GM12878 (cell line): ENCODE results near the gene TDRD7. TPM values are rescaled to one million over a fixed set of nuclear protein-coding genes. Genes with fewer than 3 reads are reported as not detected.

Source experiments
- ATAC-seq: fragments of 200-7000 bp; cut with Tn5 transposase; 3 replicates; pipeline ENCODE4 v1.9.1; 2020; ENCODE audit warnings: mild to moderate bottlenecking, moderate library complexity
- BruUV-seq: library from RNA; stranded (reverse); fragments of 400-500 nt; replicated peaks from 2 replicates; lab custom pipeline; 2021; lab: Mats Ljungman, UMichigan
- CTCF ChIA-PET: fragments of 300-600 bp; sonication (Branson Sonifier 250); formaldehyde crosslinking; extraction: SDS; loops from one replicate; lab custom pipeline; 2021; ENCODE audit warnings: inconsistent platforms; lab: Yijun Ruan, JAX
- POLR2A ChIA-PET: fragments of 350-600 bp; formaldehyde crosslinking; extraction: SDS; loops from one replicate; lab custom pipeline; 2021; ENCODE audit warnings: inconsistent platforms; lab: Charles Lee
- RAD21 ChIA-PET: fragments of 300-600 bp; sonication (Branson Sonifier 250); formaldehyde crosslinking; loops from one replicate; lab custom pipeline; 2023; ENCODE audit warnings: antibody characterized with exemption; ENCODE audit not compliant: unreplicated experiment; lab: Charles Lee
- SMC1A ChIA-PET: fragments of 300-600 bp; sonication (Branson Sonifier 250); formaldehyde crosslinking; loops from one replicate; lab custom pipeline; 2023; ENCODE audit not compliant: unreplicated experiment, uncharacterized antibody; lab: Charles Lee
- DNase-seq: peaks from one replicate; pipeline ENCODE4 v3.0.0-alpha.2; 2011; ENCODE audit warnings: low read depth, low spot score
- FAIRE-seq: peaks from 3 replicates; lab custom pipeline; 2011; peaks lifted over from hg19 to GRCh38; lab: Jason Lieb, UNC
- H2AFZ ChIP-seq: 2 replicates; pipeline ENCODE4 v1.6.0; 2011; ENCODE audit warnings: low read depth, low read length, control low read depth; ENCODE audit not compliant: control insufficient read depth
- H3K27ac ChIP-seq: 2 replicates; pipeline ENCODE4 v1.5.1; 2011; ENCODE audit warnings: control low read depth; ENCODE audit not compliant: control insufficient read depth, insufficient read depth
- H3K27me3 ChIP-seq, 2 experiments: replicated peaks in 1 of 2; 2 replicates each; pipeline versions ENCODE4 v1.6.0 to v1.6.1; 2011; ENCODE audit warnings: low read length in 1 of 2; ENCODE audit not compliant: control insufficient read depth in 2 of 2, insufficient read depth in 2 of 2
- H3K36me3 ChIP-seq, 2 experiments: 2 replicates each; pipeline ENCODE4 v1.5.1; 2011; ENCODE audit warnings: low read length in 1 of 2; ENCODE audit not compliant: control insufficient read depth in 2 of 2, insufficient read depth in 2 of 2
- H3K4me1 ChIP-seq: 2 replicates; pipeline ENCODE4 v1.6.1; 2011; ENCODE audit warnings: mild to moderate bottlenecking, low read length, moderate library complexity, mixed read lengths; ENCODE audit not compliant: control insufficient read depth, insufficient read depth
- H3K4me2 ChIP-seq: 2 replicates; pipeline ENCODE4 v1.6.0; 2011; ENCODE audit warnings: control low read depth; ENCODE audit not compliant: control insufficient read depth, insufficient read depth
- H3K4me3 ChIP-seq: fragments of 200-600 bp; sonication (generic); 2 replicates; pipeline ENCODE4 v1.5.1; 2016
- H3K79me2 ChIP-seq: 2 replicates; pipeline ENCODE4 v1.6.0; 2011; ENCODE audit warnings: low read length; ENCODE audit not compliant: control insufficient read depth, insufficient read depth
- H3K9ac ChIP-seq: 2 replicates; pipeline ENCODE4 v1.8.0; 2011; ENCODE audit warnings: low read length, control low read depth, mixed read lengths; ENCODE audit not compliant: control insufficient read depth, insufficient read depth
- H3K9me3 ChIP-seq: replicated peaks from 3 replicates; pipeline ENCODE4 v1.5.1; 2011; ENCODE audit warnings: mild to moderate bottlenecking, low read length; ENCODE audit not compliant: control insufficient read depth, insufficient read depth
- H4K20me1 ChIP-seq: 2 replicates; pipeline ENCODE4 v1.6.0; 2011; ENCODE audit not compliant: control insufficient read depth, insufficient read depth
- BHLHE40 ChIP-seq, 2 experiments: fragments of 450-650 bp in 1 of 2; IDR thresholded peaks; 2 replicates each; pipeline ENCODE4 v1.6.1; 2011 to 2017; ENCODE audit warnings: low read depth in 2 of 2, borderline replicate concordance in 1 of 2, improper control_type of control experiment in 1 of 2, low read length in 1 of 2, mild to moderate bottlenecking in 1 of 2
- EZH2 ChIP-seq: IDR thresholded peaks from 2 replicates; pipeline ENCODE4 v1.6.1; 2012; ENCODE audit warnings: low read depth, mild to moderate bottlenecking, control low read depth, inconsistent platforms, low read length, borderline replicate concordance; ENCODE audit not compliant: control insufficient read depth
- KAT2A ChIP-seq: conservative IDR thresholded peaks from 2 replicates; pipeline ENCODE4 v1.6.1; 2011; ENCODE audit warnings: low read depth, low read length; ENCODE audit not compliant: control insufficient read depth
- KLF5 ChIP-seq: fragments of 450-650 bp; IDR thresholded peaks from 2 replicates; pipeline ENCODE4 v1.6.1; 2014; ENCODE audit warnings: mild to moderate bottlenecking; ENCODE audit not compliant: partially characterized antibody
- MTA2 ChIP-seq: fragments of 450-650 bp; IDR thresholded peaks from 2 replicates; pipeline ENCODE4 v1.6.1; 2016; ENCODE audit warnings: low read depth, mild to moderate bottlenecking, moderate library complexity
- ZNF24 ChIP-seq: fragments of 450-650 bp; IDR thresholded peaks from 2 replicates; pipeline ENCODE4 v1.6.1; 2017; ENCODE audit warnings: antibody characterized with exemption, mild to moderate bottlenecking
- WGBS: methylation state at CpG from one replicate; pipeline ENCODE4 v1.1.6; 2016; ENCODE audit warnings: low lambda C conversion rate; ENCODE audit not compliant: insufficient replicate concordance, insufficient coverage; ENCODE audit errors: missing lambda C conversion rate; 5-methylcytosine and 5-hydroxymethylcytosine counted together
- in situ Hi-C: fragments of 300-500 bp; cut with MboI; formaldehyde crosslinking; loops from 9 replicates; pipeline ENCODE4 v1.14.3; 2018; ENCODE audit warnings: mixed read lengths
- intact Hi-C: fragments of 100-400 bp; cut with micrococcal nuclease; formaldehyde crosslinking; loops from one replicate; pipeline ENCODE4 v1.14.2; 2022; ENCODE audit not compliant: unreplicated experiment
- polyA plus RNA-seq, 11 experiments: library from polyadenylated mRNA; depleted of rRNA in 4 of 11; unstranded in 6 of 11; stranded (reverse) in 5 of 11; fragments of >200 nt; fragmentation: Nextera tagmentation in 4 of 11; fragmentation: Illumina TruSeq in 1 of 11; extraction: Ambion mirVana in 4 of 11; extraction: Trizol in 1 of 11; gene quantifications; 1 replicate in 1 of 11; 2 replicates in 10 of 11; pipeline versions ENCODE4 v1.2.1 to v1.2.3, GENCODE V29; 2011 to 2016; ENCODE audit warnings: inconsistent platforms in 2 of 11, missing spikeins in 2 of 11, low read depth in 1 of 11
- total RNA-seq, 4 experiments: library from RNA; depleted of rRNA in 3 of 4; stranded (reverse); fragments of >200 nt in 3 of 4; fragmentation: Illumina TruSeq in 1 of 4; extraction: Trizol in 1 of 4; gene quantifications; 2 replicates each; pipeline versions ENCODE4 v1.2.1 to v1.2.3, GENCODE V29; 2013 to 2021
- TF ChIP-seq, protein P1 (sequence below): IDR thresholded peaks from 2 replicates; pipeline ENCODE4 v1.6.1; 2012; ENCODE audit warnings: improper control_type of control experiment, low read depth, low read length; ENCODE audit not compliant: insufficient replicate concordance
- TF ChIP-seq, protein P2 (sequence below): fragments of 450-650 bp; conservative IDR thresholded peaks from 2 replicates; pipeline ENCODE4 v1.6.1; 2017; ENCODE audit warnings: mild to moderate bottlenecking, moderate library complexity

Gene TDRD7
- total and polyA plus RNA-seq, 10 of the 15 experiments (the other 5 are each of a cell fraction or from before 2014, with no cell fraction given): 5.7 to 26.4 (median 16.2) TPM

DNA sequence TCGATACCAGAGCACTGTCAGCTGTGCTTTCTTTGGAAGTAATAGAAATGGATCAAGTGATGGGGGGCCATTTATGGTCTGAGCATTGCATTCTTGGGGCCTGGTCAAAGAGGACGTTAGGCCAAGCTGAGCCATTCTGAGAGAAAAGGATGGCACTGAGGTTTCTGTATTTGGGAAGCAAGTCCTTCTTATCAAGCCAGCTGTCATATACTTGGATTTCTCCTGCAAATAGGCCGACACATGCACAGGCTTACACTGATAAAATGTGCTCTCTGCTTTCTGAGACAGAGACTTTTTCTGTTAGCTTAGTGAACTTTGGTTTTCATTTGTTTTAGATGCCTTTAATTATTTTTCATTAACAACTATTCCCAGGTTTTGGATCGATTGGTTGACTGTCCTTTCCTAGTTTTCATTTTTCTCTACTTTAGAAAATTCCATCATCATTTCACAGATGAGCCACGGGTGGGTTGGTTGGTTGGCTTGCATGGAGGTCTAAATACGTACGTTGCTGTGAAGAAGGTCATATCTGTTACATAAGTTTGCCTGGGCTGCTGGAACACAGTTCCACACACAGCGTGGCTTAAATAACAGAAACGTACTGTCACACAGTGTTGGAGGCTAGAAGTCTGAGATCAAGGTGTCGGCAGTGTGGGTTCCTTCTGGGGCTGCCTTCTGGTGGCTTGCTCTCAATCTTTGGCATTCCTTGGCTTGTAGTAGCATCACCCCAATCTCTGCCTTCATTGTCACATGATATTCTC is 109.9 kb downstream of the TDRD7 start:
- no peak for FAIRE-seq

More for the DNA sequence above, 109.9 kb downstream of the TDRD7 start:
- H3K4me3 ChIP-seq: no peak overlapping the region
- no peak overlapping the region for H3K27ac ChIP-seq
- POLR2A ChIA-PET: no interaction called here
- no peaks in the 10 kb centered on the region for H3K9me3 ChIP-seq
- SMC1A ChIA-PET: interaction anchor here (0.8 to 1.3 kb wide), 2 partner anchors 10 to 53 kb away, joined by 3 to 4 read pairs; no protein-coding TSS in a partner anchor
- in situ Hi-C loops (no loop called here), intact Hi-C loops (no loop called here)
- WGBS: 75% methylated on average over 10 of the region's 10 CpGs
- no peak for TF ChIP-seq KLF5
- TF ChIP-seq EZH2: no peak
- TF ChIP-seq MTA2: no peak
- TF ChIP-seq BHLHE40 (IDR thresholded peaks at IDR 0.05; ENCODE audit: borderline replicate concordance in 1 of 2, low read depth in 2 of 2, low read length in 1 of 2): no peak
- TF ChIP-seq KAT2A: no peak
- TF ChIP-seq, protein P1, sequence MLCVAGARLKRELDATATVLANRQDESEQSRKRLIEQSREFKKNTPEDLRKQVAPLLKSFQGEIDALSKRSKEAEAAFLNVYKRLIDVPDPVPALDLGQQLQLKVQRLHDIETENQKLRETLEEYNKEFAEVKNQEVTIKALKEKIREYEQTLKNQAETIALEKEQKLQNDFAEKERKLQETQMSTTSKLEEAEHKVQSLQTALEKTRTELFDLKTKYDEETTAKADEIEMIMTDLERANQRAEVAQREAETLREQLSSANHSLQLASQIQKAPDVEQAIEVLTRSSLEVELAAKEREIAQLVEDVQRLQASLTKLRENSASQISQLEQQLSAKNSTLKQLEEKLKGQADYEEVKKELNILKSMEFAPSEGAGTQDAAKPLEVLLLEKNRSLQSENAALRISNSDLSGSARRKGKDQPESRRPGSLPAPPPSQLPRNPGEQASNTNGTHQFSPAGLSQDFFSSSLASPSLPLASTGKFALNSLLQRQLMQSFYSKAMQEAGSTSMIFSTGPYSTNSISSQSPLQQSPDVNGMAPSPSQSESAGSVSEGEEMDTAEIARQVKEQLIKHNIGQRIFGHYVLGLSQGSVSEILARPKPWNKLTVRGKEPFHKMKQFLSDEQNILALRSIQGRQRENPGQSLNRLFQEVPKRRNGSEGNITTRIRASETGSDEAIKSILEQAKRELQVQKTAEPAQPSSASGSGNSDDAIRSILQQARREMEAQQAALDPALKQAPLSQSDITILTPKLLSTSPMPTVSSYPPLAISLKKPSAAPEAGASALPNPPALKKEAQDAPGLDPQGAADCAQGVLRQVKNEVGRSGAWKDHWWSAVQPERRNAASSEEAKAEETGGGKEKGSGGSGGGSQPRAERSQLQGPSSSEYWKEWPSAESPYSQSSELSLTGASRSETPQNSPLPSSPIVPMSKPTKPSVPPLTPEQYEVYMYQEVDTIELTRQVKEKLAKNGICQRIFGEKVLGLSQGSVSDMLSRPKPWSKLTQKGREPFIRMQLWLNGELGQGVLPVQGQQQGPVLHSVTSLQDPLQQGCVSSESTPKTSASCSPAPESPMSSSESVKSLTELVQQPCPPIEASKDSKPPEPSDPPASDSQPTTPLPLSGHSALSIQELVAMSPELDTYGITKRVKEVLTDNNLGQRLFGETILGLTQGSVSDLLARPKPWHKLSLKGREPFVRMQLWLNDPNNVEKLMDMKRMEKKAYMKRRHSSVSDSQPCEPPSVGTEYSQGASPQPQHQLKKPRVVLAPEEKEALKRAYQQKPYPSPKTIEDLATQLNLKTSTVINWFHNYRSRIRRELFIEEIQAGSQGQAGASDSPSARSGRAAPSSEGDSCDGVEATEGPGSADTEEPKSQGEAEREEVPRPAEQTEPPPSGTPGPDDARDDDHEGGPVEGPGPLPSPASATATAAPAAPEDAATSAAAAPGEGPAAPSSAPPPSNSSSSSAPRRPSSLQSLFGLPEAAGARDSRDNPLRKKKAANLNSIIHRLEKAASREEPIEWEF: no peak
- no peak for TF ChIP-seq ZNF24
- TF ChIP-seq, protein P2, sequence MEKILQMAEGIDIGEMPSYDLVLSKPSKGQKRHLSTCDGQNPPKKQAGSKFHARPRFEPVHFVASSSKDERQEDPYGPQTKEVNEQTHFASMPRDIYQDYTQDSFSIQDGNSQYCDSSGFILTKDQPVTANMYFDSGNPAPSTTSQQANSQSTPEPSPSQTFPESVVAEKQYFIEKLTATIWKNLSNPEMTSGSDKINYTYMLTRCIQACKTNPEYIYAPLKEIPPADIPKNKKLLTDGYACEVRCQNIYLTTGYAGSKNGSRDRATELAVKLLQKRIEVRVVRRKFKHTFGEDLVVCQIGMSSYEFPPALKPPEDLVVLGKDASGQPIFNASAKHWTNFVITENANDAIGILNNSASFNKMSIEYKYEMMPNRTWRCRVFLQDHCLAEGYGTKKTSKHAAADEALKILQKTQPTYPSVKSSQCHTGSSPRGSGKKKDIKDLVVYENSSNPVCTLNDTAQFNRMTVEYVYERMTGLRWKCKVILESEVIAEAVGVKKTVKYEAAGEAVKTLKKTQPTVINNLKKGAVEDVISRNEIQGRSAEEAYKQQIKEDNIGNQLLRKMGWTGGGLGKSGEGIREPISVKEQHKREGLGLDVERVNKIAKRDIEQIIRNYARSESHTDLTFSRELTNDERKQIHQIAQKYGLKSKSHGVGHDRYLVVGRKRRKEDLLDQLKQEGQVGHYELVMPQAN: no peak
- peaks cover 6% of the 10 kb centered on the region; the same call in 1 of the 2 replicates for H3K4me1 ChIP-seq
- H3K36me3 ChIP-seq: peaks cover 2 to 9% of the 10 kb centered on the region in 2 experiments; a peak in 3 of 4 replicates
- no peak overlapping the region for H3K4me2 ChIP-seq
- CTCF ChIA-PET: interaction anchor here (1.0 kb wide), 1 partner anchor 94 kb away, joined by 4 read pairs; no protein-coding TSS in a partner anchor
- peaks cover 3% of the 10 kb centered on the region for H3K79me2 ChIP-seq
- BruUV-seq: no TSS peak
- RAD21 ChIA-PET: interaction anchor here (0.7 kb wide), 1 partner anchor 53 kb away, joined by 3 read pairs; no protein-coding TSS in a partner anchor
- H2AFZ ChIP-seq: no peak overlapping the region
- no peaks in the 10 kb centered on the region for H3K27me3 ChIP-seq
- no peaks in the 10 kb centered on the region for H4K20me1 ChIP-seq
- no peak for ATAC-seq
- no peak for DNase-seq
- H3K9ac ChIP-seq: no peak overlapping the region
